HG02623 (cell line): Measurements from ENCODE around the gene ADAMTS6.
"Not testable (repeated sequence)": the region's sequence is repeated elsewhere in the genome, so short reads cannot be mapped to it uniquely, and the experiment has no call there.

Experiments
- ATAC-seq: cut with Tn5 transposase; IDR thresholded peaks from one replicate; pipeline ENCODE4 v1.9.1; 2021; ENCODE audit warnings: moderate library complexity; ENCODE audit not compliant: unreplicated experiment

ADAMTS6 gene

GRCh38 chr5:65203746-65204145, 278.0 kb downstream of the ADAMTS6 start:
- ATAC-seq = no peak

GRCh38 chr5:65199993-65200675, 281.6 kb downstream of the ADAMTS6 start:
- no peak for ATAC-seq

- ATAC-seq = no peak
These were observed 283.1 kb downstream of the ADAMTS6 start for GRCh38 chr5:65198456-65199120.

GRCh38 chr5:65197531-65198455, 283.9 kb downstream of the ADAMTS6 start:
- no peak for ATAC-seq

- ATAC-seq = no peak
These were observed 286.8 kb downstream of the ADAMTS6 start for GRCh38 chr5:65194871-65195270.

- ATAC-seq = no peak
These were observed 289.4 kb downstream of the ADAMTS6 start for GRCh38 chr5:65192331-65192730.

GRCh38 chr5:65191554-65192135, 290.1 kb downstream of the ADAMTS6 start:
- no peak for ATAC-seq

- ATAC-seq = peak; percentile 65
These were observed 291.2 kb downstream of the ADAMTS6 start for GRCh38 chr5:65190328-65191053.

GRCh38 chr5:65186646-65187227, 295.0 kb downstream of the ADAMTS6 start:
- no peak for ATAC-seq

- no peak for ATAC-seq
These were observed 296.3 kb downstream of the ADAMTS6 start for GRCh38 chr5:65185468-65185867.

- no peak for ATAC-seq
These were observed 296.9 kb downstream of the ADAMTS6 start for GRCh38 chr5:65184780-65185179.

GRCh38 chr5:65174231-65174630, 307.5 kb downstream of the ADAMTS6 start:
- ATAC-seq = not testable (repeated sequence)

- ATAC-seq = no peak
These were observed 308.6 kb downstream of the ADAMTS6 start for GRCh38 chr5:65173130-65173525.

- ATAC-seq = peak; percentile 97
These were observed 309.1 kb downstream of the ADAMTS6 start for GRCh38 chr5:65172486-65173129.

GRCh38 chr5:65171645-65172044, 310.1 kb downstream of the ADAMTS6 start:
- ATAC-seq = no peak

GRCh38 chr5:65163698-65164097, 318.0 kb downstream of the ADAMTS6 start:
- ATAC-seq = no peak

- ATAC-seq = no peak
These were observed 320.1 kb downstream of the ADAMTS6 start for GRCh38 chr5:65161655-65162054.

GRCh38 chr5:65157906-65158603, 323.7 kb downstream of the ADAMTS6 start:
- ATAC-seq = no peak

GRCh38 chr5:65156933-65157332, 324.8 kb downstream of the ADAMTS6 start:
- ATAC-seq = no peak
